Sigmoid colon (tissue), 3 donors: ENCODE results near the gene CLECL1.
"Not testable (repeated sequence)": the region's sequence is repeated elsewhere in the genome, so short reads cannot be mapped to it uniquely, and the experiment has no call there.

Experiments
- POLR2A ChIP-seq, 2 donors: fragments of 450-650 bp; IDR thresholded peaks; one replicate each; pipeline ENCODE4 v1.6.1; 2016; ENCODE audit warnings: antibody characterized with exemption in 2 of 2, mild to moderate bottlenecking in 2 of 2, moderate library complexity in 2 of 2
- TF ChIP-seq, protein P1 (sequence below), 4 experiments: fragments of 450-650 bp in 3 of 4; fragments of 200-600 bp in 1 of 4; IDR thresholded peaks; one replicate each; pipeline ENCODE4 v1.5.1; 2016 to 2019; ENCODE audit warnings: antibody characterized with exemption in 4 of 4, mild to moderate bottlenecking in 3 of 4, moderate library complexity in 2 of 4

DNA sequence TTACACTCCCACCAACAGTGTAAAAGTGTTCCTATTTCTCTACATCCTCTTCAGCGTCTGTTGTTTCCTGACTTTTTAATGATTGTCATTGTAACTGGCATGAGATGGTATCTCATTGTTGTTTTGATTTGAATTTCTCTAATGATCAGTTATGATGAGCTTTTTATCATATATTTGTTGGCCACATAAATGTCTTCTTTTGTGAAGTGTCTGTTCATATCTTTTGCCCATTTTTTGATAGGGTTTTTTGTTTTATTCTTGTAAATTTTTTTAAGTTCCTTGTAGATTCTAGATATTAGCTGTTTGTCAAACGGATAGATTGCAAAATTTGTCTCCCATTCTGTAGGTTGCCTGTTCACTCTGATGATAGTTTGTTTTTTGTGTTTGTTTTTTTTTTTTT lies 49.9 kb downstream of the CLECL1 start:
- TF ChIP-seq, protein P1, sequence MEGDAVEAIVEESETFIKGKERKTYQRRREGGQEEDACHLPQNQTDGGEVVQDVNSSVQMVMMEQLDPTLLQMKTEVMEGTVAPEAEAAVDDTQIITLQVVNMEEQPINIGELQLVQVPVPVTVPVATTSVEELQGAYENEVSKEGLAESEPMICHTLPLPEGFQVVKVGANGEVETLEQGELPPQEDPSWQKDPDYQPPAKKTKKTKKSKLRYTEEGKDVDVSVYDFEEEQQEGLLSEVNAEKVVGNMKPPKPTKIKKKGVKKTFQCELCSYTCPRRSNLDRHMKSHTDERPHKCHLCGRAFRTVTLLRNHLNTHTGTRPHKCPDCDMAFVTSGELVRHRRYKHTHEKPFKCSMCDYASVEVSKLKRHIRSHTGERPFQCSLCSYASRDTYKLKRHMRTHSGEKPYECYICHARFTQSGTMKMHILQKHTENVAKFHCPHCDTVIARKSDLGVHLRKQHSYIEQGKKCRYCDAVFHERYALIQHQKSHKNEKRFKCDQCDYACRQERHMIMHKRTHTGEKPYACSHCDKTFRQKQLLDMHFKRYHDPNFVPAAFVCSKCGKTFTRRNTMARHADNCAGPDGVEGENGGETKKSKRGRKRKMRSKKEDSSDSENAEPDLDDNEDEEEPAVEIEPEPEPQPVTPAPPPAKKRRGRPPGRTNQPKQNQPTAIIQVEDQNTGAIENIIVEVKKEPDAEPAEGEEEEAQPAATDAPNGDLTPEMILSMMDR (IDR thresholded peaks at IDR 0.05), result not testable (repeated sequence)
- TF ChIP-seq POLR2A (IDR thresholded peaks at IDR 0.05), result not testable (repeated sequence)
